Lower leg skin (tissue), 4 donors: ENCODE measurements around the gene APOBEC3H. TPM values are rescaled to one million over a fixed set of nuclear protein-coding genes. Genes with fewer than 3 reads are reported as not detected.

Source experiments
- DNase-seq, 2 donors: peaks; one replicate each; pipeline ENCODE4 v3.0.0-alpha.2; 2019; ENCODE audit warnings: low spot score in 2 of 2
- H3K4me3 ChIP-seq: fragments of 200-600 bp; sonication (generic); 2 replicates; pipeline ENCODE4 v1.5.1; 2017; ENCODE audit warnings: mild to moderate bottlenecking, low read depth; ENCODE audit not compliant: poor library complexity, severe bottlenecking
- CTCF ChIP-seq, 3 donors: fragments of 450-650 bp; IDR thresholded peaks; one replicate each; pipeline ENCODE4 v1.5.1; 2016; ENCODE audit warnings: antibody characterized with exemption in 3 of 3, mild to moderate bottlenecking in 3 of 3, moderate library complexity in 2 of 3
- POLR2A ChIP-seq, 2 donors: fragments of 450-650 bp; IDR thresholded peaks; one replicate each; pipeline ENCODE4 v1.6.1; 2016 to 2017; ENCODE audit warnings: antibody characterized with exemption in 2 of 2, mild to moderate bottlenecking in 1 of 2, moderate library complexity in 1 of 2
- WGBS, 2 donors: methylation state at CpG; one replicate each; pipeline ENCODE4 v1.1.5; 2018; 5-methylcytosine and 5-hydroxymethylcytosine counted together
- intact Hi-C: fragments of 100-400 bp; cut with DNase I; formaldehyde crosslinking; loops from one replicate; pipeline ENCODE4 v1.15.0; 2023; ENCODE audit warnings: low total_unique reads
- total RNA-seq, 4 donors: library from RNA; depleted of rRNA; stranded (reverse); fragments of >200 nt; gene quantifications; one replicate each; pipeline ENCODE4 v1.1.0, GENCODE V29; 2016

Gene APOBEC3H
- total RNA-seq, 4 donors from 2014 or later, result not detected

- intact Hi-C loops, result loop anchor here (10.0 kb wide), 1 partner anchor 264 kb away; no protein-coding TSS in a partner anchor
- no peak overlapping the region for H3K4me3 ChIP-seq
- no peak for TF ChIP-seq POLR2A (IDR thresholded peaks at IDR 0.05)
- no peak for TF ChIP-seq CTCF (IDR thresholded peaks at IDR 0.05)
- DNase-seq, result no peak
- 82 to 88% methylated on average over 6 of the region's 6 CpGs for WGBS, 2 donors
These were observed 31.5 kb downstream of the APOBEC3H start for GRCh38 chr22:39128508-39128907.

- intact Hi-C loops, result loop anchor here (10.0 kb wide), 1 partner anchor 264 kb away; no protein-coding TSS in a partner anchor
- no peak for TF ChIP-seq CTCF (IDR thresholded peaks at IDR 0.05)
- no peak for TF ChIP-seq POLR2A (IDR thresholded peaks at IDR 0.05)
- H3K4me3 ChIP-seq, result no peak overlapping the region
- WGBS, 2 donors, result 87 to 89% methylated on average over 4 of the region's 4 CpGs
- no peak for DNase-seq
These were observed 32.0 kb downstream of the APOBEC3H start for GRCh38 chr22:39129081-39129480.

- no peak overlapping the region for H3K4me3 ChIP-seq
- no peak for DNase-seq
- intact Hi-C loops, result loop anchor here (10.0 kb wide), 1 partner anchor 265 kb away; no protein-coding TSS in a partner anchor
- TF ChIP-seq POLR2A (IDR thresholded peaks at IDR 0.05), result no peak
- TF ChIP-seq CTCF (IDR thresholded peaks at IDR 0.05), result no peak
- 89 to 90% methylated on average over 9 of the region's 9 CpGs for WGBS, 2 donors
These were observed 32.7 kb downstream of the APOBEC3H start for GRCh38 chr22:39129746-39130145.

- no peak for DNase-seq
- intact Hi-C loops, result no loop called here
- 87 to 88% methylated on average over 8 of the region's 8 CpGs for WGBS, 2 donors
- H3K4me3 ChIP-seq, result no peak overlapping the region
- TF ChIP-seq CTCF (IDR thresholded peaks at IDR 0.05) (no peak), POLR2A (IDR thresholded peaks at IDR 0.05) (no peak)
These were observed 33.2 kb downstream of the APOBEC3H start for GRCh38 chr22:39130152-39130704.

- no peak for DNase-seq
- TF ChIP-seq POLR2A (IDR thresholded peaks at IDR 0.05), result no peak
- TF ChIP-seq CTCF (IDR thresholded peaks at IDR 0.05), result no peak
- H3K4me3 ChIP-seq, result no peak overlapping the region
- intact Hi-C loops, result no loop called here
- 70 to 71% methylated on average over 20 to 22 of the region's 24 CpGs for WGBS, 2 donors
These were observed 34.1 kb downstream of the APOBEC3H start for GRCh38 chr22:39130892-39131855.
